Stimulated activated CD8-positive, alpha-beta memory T cell treated with anti-CD3 and anti-CD28 coated beads, Interleukin-15, amount 100 ng/mL, for 48 hours (primary cell): ENCODE data around the gene DLGAP1.
"Not testable (repeated sequence)": the region's sequence is repeated elsewhere in the genome, so short reads cannot be mapped to it uniquely, and the experiment has no call there.

Experiments used
- DNase-seq, 2 donors: peaks; one replicate each; pipeline ENCODE4 v3.0.0-alpha.2; 2020; ENCODE audit warnings: low read depth in 2 of 2

The DLGAP1 gene

DNA sequence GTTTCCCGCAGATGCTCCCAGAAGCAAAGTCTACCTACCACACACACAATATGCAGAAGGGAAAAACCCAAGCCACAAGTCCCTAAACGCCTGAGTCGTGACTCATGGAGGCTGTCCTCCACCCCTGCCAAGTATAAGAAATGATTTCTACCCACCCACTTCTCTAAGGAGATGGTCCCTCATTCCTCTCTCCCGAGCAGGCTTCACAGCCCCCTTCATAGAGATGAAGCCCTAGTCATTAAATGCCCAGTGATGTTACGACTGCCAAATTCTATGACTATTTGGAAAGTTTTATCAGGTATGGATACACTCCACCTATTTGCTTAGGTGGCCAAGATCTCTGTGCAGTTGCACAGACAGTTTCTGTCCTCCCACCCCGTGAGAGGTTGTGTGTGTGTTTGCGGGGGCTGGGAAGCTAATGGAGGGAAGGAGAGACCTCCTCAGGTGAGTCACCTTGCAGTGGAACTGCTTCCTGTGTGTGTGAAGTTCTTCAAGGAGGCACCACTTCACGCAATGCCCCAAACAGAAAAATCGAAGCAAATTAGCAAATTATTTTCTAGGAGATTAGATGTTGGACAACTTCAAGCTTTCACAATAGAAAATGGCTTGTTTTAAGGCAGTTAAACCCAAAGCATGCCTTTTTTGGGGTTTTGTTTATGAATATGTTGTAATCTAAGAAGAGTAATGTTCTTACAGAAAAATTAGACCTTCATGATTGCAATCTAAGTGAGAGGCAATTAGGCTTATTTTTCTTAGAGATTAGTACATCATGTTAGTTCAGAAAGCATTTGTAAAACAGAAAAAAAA lies 830.0 kb downstream of the DLGAP1 start:
- DNase-seq, result peak; percentile 61 to 64

GRCh38 chr18:3624546-3624934 lies 830.6 kb downstream of the DLGAP1 start:
- DNase-seq, result no peak

GRCh38 chr18:3623769-3624545 lies 831.1 kb downstream of the DLGAP1 start:
- no peak for DNase-seq

- no peak for DNase-seq
Measured at GRCh38 chr18:3620146-3621119, 834.7 kb downstream of the DLGAP1 start.

GRCh38 chr18:3619746-3620145 lies 835.4 kb downstream of the DLGAP1 start:
- DNase-seq, result no peak

DNA sequence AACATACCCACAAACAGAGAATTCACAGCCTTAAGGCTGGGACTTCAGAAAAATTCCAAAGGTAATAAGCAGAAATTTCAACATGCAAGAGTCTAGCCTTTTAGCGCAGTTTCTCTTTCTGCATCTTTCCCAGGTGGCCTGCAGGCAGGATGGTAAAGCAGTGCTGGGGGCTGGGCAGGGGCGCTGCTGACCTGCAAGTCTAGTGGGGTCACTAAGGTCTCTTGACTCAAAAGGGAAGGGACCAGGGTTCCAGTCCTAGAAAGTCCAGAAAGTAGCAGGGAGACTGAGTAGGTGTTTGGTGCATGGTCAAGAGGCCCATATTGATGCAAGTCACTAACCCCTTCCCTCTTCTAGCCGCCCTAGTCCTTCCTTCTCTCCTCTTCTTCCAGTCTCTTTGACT lies 835.9 kb downstream of the DLGAP1 start:
- no peak for DNase-seq

DNA sequence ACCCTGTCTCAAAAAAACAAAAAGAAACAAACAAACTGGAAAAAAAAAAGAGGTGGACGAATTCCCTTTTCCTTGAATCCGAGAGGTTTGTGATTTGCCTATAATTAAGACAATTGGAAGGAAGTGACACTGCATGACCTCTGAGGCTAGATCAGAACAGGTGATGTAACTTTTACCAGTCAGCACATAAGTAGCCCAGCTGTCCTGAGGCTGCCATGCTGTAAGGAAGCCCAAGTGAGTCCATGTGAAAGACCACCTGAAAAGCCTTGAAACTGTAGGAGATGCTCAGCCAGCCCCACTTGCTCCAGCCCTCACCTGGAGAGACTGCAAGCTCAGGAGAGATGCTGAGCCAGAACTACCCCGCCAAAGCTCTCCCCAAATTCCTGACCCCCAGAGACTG lies 838.4 kb downstream of the DLGAP1 start:
- DNase-seq, result no peak

GRCh38 chr18:3616142-3616541 lies 839.0 kb downstream of the DLGAP1 start:
- DNase-seq, result no peak

DNA sequence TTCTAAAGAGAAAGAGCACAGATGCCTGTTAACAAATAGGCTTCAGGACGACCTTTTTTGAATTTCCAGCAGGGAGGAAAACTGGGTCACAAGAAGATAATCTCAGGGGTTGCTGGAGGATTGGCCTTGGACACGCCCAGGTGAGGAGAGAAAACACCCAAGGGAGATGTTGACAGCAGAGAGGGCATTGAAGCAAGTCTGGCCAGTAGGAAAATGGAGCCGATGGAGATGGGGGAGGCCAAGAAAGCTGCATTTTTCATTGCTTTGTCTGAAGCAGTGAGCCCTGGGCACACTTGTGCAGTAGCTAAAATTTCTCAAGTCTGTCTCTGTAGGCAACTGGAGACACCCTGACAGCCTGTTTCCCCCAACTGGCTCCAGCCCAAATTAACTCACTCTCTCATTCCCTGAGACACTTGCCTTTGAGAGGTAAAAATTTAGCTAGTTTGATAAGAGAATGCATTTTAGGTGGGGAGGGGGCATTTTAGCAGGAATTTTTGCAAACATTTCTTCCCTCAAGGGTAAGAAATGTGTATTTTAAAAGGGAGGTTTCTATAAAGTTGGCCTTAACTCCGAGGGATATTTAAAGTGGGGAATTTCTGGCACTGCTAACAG lies 839.6 kb downstream of the DLGAP1 start:
- DNase-seq, result no peak

DNA sequence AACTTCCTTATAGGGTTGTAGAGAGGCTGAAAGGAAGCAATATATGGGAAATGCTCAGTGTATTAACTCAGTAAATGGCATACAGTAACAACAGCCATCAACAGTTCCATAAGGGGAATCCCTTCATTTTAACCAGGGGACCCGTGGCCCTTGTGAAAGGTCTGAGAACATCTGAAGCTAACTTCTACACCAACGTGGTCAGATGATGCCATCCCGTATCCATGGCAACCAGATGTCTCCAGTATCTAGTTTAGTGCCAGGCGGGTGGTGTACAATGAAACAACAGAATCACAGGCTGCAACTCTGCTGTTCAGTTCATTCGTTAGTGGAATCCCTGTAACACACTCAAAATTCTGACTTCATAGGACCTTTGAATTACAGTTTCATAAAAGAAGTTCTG lies 842.8 kb downstream of the DLGAP1 start:
- no peak for DNase-seq

DNA sequence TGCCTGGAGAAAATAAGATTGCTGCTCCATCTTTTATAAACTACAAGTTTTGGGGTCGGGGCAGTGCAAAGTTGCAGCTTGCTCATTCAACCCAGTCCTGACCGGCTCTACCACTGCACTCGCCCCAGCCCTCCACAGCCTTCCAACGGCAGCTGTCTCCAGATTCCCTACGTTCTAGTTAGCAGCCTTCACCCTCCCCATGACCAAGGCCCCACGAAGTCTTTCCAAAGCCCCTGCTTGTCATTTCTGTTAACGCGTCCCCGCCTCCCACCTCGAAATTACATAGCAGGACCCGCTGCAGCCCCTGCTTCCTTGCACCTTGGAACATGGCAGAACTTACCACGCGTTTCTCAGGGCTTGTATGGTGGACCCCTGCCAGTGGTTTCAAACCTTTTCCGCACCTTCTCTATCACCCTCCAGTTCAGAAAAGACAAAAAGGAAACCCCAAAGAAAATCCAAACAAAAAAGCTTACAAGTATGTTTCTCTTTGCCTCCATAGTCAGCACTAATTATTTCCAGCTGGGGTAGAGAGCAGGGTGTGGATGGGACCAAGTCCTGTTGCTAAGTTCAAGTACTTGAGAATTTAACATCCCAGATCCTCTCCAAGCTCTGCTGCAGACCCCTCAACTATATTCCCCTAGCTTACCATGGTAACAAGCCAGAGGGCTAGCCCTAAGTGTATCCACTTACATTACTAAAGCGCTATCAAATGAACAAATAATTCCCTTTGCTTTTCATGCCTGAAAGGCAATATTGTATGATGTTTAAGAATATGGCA lies 843.6 kb downstream of the DLGAP1 start:
- DNase-seq, result no peak

- no peak for DNase-seq
Measured at GRCh38 chr18:3610813-3611212, 844.3 kb downstream of the DLGAP1 start.

DNA sequence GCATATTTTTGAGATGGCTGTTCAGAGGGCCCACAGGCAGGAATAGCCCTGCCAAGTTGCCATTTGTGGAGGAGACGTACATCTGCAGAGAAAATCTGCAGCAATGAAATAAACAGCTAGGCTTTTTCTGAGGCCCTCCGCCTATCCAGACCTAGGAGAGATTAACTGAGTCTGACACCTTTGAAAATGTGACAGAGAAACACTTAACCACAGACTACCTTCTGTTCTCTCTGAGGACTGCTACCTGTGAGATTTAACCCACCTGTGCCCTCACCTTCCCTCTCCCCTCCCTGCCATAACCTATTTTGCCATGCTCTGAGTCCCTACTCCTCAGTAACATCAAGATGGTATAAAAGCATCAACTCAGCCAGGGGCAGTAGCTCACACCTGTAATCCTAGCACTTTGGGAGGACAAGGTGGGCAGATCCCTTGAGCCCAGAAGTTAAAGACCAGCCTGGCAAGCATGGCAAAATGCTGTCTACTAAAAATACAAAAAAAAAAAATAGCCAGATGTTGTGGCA lies 844.9 kb downstream of the DLGAP1 start:
- no peak for DNase-seq

DNA sequence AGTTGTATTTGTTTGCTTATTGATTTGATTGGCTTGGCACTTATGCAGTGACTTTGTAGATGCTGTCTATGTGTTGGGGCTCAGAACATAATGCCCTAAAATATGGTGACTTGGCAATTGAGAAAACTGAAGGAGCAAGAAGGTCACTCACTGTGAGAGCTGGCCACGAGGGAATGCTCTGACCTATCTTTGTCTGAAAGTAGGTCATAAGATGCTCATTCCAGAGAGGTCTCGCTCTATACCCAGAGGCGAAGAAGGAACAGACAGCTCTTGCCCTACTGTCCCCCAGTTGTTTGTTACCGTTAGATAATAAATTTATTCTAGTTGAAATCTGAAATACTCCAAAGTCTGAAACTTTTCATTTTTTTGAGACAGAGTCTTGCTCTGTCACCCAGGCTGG lies 846.6 kb downstream of the DLGAP1 start:
- DNase-seq, result no peak

GRCh38 chr18:3608099-3608453 lies 847.0 kb downstream of the DLGAP1 start:
- not testable (repeated sequence) for DNase-seq

DNA sequence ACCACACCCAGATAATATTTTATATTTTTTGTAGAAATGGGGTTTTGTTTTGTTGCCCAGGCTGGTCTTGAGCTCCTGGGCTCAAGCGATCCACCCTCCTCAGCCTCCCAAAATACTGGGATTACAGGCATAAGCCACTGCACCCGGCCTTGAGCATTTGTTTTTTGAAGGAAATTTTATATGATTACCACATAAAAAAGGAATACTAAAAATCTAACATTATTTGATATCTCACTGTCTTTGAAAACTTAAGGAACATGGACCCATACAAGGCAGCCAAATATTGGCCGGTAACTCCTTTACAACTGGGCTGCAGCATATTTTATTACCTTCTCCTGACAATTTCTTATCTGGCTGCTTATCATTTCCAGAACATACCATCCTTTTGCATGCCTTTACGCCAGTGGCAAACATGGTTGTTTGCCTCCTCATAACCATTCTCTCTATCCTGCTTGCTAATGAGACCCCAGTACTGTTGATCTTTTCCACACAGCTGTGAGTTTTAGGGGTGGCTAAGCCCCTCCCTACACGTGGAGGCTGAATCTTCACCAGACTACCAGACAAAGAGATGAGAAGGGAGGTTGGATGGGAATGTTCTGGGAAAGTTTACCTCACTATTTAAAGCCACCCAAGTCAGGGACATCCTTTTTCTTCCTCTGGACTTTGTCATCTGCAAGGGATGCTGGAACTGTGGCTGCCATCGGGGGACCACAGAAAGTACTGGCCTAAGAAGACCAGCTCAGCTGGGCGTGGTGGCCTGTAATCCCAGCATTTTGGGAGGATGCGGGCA lies 847.6 kb downstream of the DLGAP1 start:
- no peak for DNase-seq

DNA sequence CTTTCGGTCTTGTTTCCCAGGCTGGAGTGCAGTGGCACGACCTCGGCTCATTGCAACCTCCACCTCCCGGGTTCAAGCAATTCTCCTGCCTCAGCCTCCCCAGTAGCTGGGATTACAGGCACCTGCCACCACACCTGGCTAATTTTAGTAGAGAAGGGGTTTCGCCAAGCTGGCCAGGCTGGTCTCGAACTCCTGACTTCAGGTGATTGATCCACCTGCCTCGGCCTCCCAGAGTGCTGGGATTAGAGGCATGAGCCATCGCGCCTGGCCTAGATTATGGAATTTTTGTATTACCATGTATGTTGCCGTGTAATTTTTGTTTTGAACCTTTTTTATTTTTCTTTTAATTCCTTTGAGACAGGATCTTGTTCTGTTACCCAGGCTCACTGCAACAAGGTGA lies 848.2 kb downstream of the DLGAP1 start:
- not testable (repeated sequence) for DNase-seq

GRCh38 chr18:3605954-3606443 lies 849.1 kb downstream of the DLGAP1 start:
- DNase-seq, result no peak

- no peak for DNase-seq
Measured at GRCh38 chr18:3605486-3605952, 849.6 kb downstream of the DLGAP1 start.
